Ascending aorta (tissue), 2 donors: Measurements from ENCODE around the gene NUTF2. TPM values are rescaled to one million over a fixed set of nuclear protein-coding genes. Genes with fewer than 3 reads are reported as not detected.

Experiments used
- DNase-seq, 2 donors: peaks; one replicate each; pipeline ENCODE4 v3.0.0-alpha.2; 2019; ENCODE audit warnings: low spot score in 2 of 2
- H3K27ac ChIP-seq, 2 donors: fragments of 200-600 bp; sonication (generic); one replicate each; pipeline ENCODE4 v1.5.1; 2016 to 2017; ENCODE audit warnings: mild to moderate bottlenecking in 1 of 2
- H3K27me3 ChIP-seq: fragments of 200-600 bp; sonication (generic); one replicate; pipeline ENCODE4 v1.5.1; 2017
- H3K36me3 ChIP-seq, 2 donors: fragments of 200-600 bp; sonication (generic); one replicate each; pipeline ENCODE4 v1.5.1; 2016
- H3K4me1 ChIP-seq, 2 donors: fragments of 200-600 bp; sonication (generic); one replicate each; pipeline ENCODE4 v1.5.1; 2016 to 2017; ENCODE audit warnings: mild to moderate bottlenecking in 1 of 2
- H3K4me3 ChIP-seq, 2 donors: fragments of 200-600 bp; sonication (generic); one replicate each; pipeline ENCODE4 v1.5.1; 2016 to 2017; ENCODE audit warnings: mild to moderate bottlenecking in 1 of 2
- H3K9me3 ChIP-seq, 2 donors: fragments of 200-600 bp; sonication (generic); one replicate each; pipeline ENCODE4 v1.5.1; 2016
- intact Hi-C: fragments of 100-400 bp; cut with DNase I; formaldehyde crosslinking; loops from one replicate; pipeline ENCODE4 v1.15.1; 2023
- total RNA-seq: library from RNA; depleted of rRNA; stranded (reverse); fragments of >200 nt; gene quantifications from one replicate; pipeline ENCODE4 v1.1.0, GENCODE V29; 2016
- TF ChIP-seq, protein P1 (sequence below), 3 experiments: fragments of 200-600 bp in 2 of 3; fragments of 450-650 bp in 1 of 3; sonication (generic) in 2 of 3; IDR thresholded peaks; one replicate each; pipeline ENCODE4 v1.5.1; 2016 to 2019; ENCODE audit warnings: antibody characterized with exemption in 3 of 3, mild to moderate bottlenecking in 1 of 3, moderate library complexity in 1 of 3

NUTF2 gene
- total RNA-seq, 1 donor from 2014 or later = 156 TPM

DNA sequence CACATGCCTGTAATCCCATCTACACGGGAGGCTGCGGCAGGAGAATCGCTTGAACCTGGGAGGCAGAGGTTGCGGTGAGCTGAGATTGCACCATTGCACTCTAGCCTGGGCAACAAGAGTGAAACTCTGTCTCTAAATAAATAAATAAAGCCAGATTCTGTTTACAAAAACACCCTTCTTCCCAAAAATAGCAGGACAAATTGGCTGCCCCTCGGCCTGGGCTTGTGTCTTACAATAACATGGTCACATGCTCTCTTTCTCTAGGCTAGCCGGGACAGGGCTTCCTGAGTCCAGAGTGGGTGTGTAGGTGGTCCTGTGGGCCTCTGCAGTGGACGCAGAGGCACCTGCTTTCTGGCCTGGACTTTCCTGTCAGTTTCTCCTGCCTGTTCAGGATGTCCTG is 22.9 kb downstream of the NUTF2 start:
- Histone ChIP-seq H3K9me3 (no peaks in the 10 kb centered on the region), H3K4me1 (peaks cover 0 to 17% of the 10 kb centered on the region in 2 donors), H3K27ac (peak overlapping the region; percentile 38 to 49), H3K36me3 (peaks cover 58 to 66% of the 10 kb centered on the region in 2 donors), H3K27me3 (no peaks in the 10 kb centered on the region), H3K4me3 (no peak overlapping the region)
- DNase-seq = no peak
- intact Hi-C loops = loop anchor here (5.0 kb wide), 1 partner anchor 37 kb away; no protein-coding TSS in a partner anchor
- TF ChIP-seq, protein P1, sequence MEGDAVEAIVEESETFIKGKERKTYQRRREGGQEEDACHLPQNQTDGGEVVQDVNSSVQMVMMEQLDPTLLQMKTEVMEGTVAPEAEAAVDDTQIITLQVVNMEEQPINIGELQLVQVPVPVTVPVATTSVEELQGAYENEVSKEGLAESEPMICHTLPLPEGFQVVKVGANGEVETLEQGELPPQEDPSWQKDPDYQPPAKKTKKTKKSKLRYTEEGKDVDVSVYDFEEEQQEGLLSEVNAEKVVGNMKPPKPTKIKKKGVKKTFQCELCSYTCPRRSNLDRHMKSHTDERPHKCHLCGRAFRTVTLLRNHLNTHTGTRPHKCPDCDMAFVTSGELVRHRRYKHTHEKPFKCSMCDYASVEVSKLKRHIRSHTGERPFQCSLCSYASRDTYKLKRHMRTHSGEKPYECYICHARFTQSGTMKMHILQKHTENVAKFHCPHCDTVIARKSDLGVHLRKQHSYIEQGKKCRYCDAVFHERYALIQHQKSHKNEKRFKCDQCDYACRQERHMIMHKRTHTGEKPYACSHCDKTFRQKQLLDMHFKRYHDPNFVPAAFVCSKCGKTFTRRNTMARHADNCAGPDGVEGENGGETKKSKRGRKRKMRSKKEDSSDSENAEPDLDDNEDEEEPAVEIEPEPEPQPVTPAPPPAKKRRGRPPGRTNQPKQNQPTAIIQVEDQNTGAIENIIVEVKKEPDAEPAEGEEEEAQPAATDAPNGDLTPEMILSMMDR (IDR thresholded peaks at IDR 0.05) = no peak

DNA sequence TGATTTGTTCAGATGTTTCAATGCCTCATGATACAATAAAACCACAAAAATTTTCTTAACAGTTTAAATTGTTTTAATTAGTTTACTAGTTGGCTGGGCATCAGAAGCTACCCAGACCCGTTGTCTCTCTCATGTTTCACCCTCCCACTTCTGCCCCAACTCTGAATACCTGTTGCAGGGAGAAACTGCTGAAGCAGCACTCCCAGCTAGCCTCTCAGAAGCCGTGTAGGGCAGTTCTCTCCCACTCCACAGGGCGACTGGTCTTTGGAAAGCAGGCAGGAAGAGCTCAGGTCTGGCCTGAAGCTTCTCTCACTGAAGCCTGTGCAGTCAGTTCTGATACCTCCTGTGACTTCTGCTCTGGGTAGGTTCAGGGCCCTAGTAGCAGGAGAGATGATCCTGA is 24.5 kb downstream of the NUTF2 start:
- peaks cover 53 to 57% of the 10 kb centered on the region in 2 donors for H3K36me3 ChIP-seq
- intact Hi-C loops = loop anchor here (5.0 kb wide), 1 partner anchor 39 kb away; no protein-coding TSS in a partner anchor
- H3K4me3 ChIP-seq = no peak overlapping the region
- no peaks in the 10 kb centered on the region for H3K9me3 ChIP-seq
- H3K27ac ChIP-seq = no peak overlapping the region
- H3K4me1 ChIP-seq = peaks cover 0 to 15% of the 10 kb centered on the region in 2 donors
- DNase-seq = no peak
- TF ChIP-seq, protein P1 (IDR thresholded peaks at IDR 0.05) = no peak
- H3K27me3 ChIP-seq = no peaks in the 10 kb centered on the region

- H3K9me3 ChIP-seq = no peaks in the 10 kb centered on the region
- TF ChIP-seq, protein P1 (IDR thresholded peaks at IDR 0.05) = no peak
- peaks cover 0 to 15% of the 10 kb centered on the region in 2 donors for H3K4me1 ChIP-seq
- H3K27ac ChIP-seq = peak overlapping the region; percentile 83 to 86
- DNase-seq = no peak
- intact Hi-C loops = loop anchor here (5.0 kb wide), 1 partner anchor 40 kb away; no protein-coding TSS in a partner anchor
- H3K27me3 ChIP-seq = no peaks in the 10 kb centered on the region
- peak overlapping the region; percentile 87 to 91 for H3K4me3 ChIP-seq
- peaks cover 53 to 57% of the 10 kb centered on the region in 2 donors for H3K36me3 ChIP-seq
Measured at GRCh38 chr16:67872131-67872630, 25.4 kb downstream of the NUTF2 start.

- no peaks in the 10 kb centered on the region for H3K27me3 ChIP-seq
- peaks cover 53 to 57% of the 10 kb centered on the region in 2 donors for H3K36me3 ChIP-seq
- DNase-seq = peak; percentile 41 to 93
- H3K27ac ChIP-seq = peak within 1 kb of the TSS; percentile 83 to 86
- intact Hi-C loops = loop anchor here (1.0 to 5.0 kb wide), 2 partner anchors 26 to 41 kb away; partner anchors contain the start of gene CENPT
- TF ChIP-seq, protein P1 (IDR thresholded peaks at IDR 0.05) = no peak
- H3K4me1 ChIP-seq = peaks cover 0 to 15% of the 10 kb centered on the region in 2 donors
- peak within 1 kb of the TSS; percentile 87 to 91 for H3K4me3 ChIP-seq
- no peaks in the 10 kb centered on the region for H3K9me3 ChIP-seq
Measured at GRCh38 chr16:67872631-67873434, 26.1 kb downstream of the NUTF2 start, which contains the start of gene EDC4. EDC4 (plus strand) TSS chr16:67873052; CDS start chr16:67873262, 210 bp downstream.

DNA sequence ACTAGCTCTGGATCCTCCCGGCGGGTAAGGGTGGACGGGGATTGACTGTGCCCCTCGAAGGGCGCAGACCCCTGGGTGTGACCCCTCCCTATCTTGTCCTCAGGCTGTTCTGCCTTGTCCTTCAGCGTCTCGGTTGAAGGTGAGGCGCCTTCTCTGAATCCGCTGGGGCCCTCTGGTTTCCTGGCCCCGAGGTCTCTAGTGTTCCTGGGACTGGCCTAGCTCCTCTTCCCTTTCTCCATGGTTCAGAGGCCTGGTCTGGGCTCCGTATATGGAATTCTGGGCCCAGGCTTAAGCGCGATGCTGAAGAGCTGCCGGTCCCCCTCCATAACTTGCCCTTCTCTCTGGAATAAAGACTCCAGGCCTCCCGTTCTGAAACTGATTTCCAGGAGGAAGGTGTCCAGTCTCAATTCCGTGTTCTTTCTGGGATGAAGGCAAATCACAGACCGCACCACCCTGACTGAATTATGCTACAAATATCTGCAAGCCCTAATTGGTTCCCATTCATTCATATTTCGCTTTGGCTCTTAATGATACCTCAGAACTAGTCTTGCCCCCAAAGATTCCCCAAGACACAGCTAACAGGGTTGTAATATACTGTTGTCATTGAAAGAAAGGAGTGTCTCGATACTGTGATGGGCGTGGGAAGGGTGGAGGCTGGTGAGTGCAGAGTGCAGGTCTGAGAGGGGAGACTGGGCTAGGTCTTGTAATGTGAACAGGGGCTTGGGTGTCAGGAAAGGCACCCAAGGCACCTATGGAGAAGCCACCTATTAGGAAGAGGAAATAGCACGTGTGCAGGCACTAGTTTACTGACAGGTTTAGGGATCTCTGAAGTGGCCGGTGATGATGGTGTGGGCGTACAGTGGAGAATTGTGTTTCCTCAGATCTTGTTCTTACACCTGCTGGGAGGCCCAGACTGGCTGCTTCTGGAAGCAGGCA is 27.0 kb downstream of the NUTF2 start:
- Histone ChIP-seq H3K9me3 (no peaks in the 10 kb centered on the region), H3K4me3 (peak overlapping the region; percentile 87 to 91), H3K27me3 (no peaks in the 10 kb centered on the region), H3K27ac (peak overlapping the region; percentile 83 to 86), H3K36me3 (peaks cover 53 to 57% of the 10 kb centered on the region in 2 donors), H3K4me1 (peaks cover 0 to 15% of the 10 kb centered on the region in 2 donors)
- intact Hi-C loops = loop anchor here (1.0 to 5.0 kb wide), 2 partner anchors 26 to 41 kb away; partner anchors contain the start of gene CENPT
- DNase-seq = no peak
- TF ChIP-seq, protein P1 (IDR thresholded peaks at IDR 0.05) = no peak
